HepG2 (cell line): Measurements from ENCODE around the gene NALCN. TPM values are rescaled to one million over a fixed set of nuclear protein-coding genes. Genes with fewer than 3 reads are reported as not detected.

Experiments
- DDIT3 ChIP-seq: sonication (generic); formaldehyde crosslinking; IDR thresholded peaks from 2 replicates; pipeline ENCODE4 v1.4.0; 2020; ENCODE audit warnings: mild to moderate bottlenecking, missing genetic modification reagents
- HIC2 ChIP-seq: sonication (generic); formaldehyde crosslinking; IDR thresholded peaks from 2 replicates; pipeline ENCODE4 v1.9.0; 2022; ENCODE audit warnings: low read depth, missing genetic modification reagents
- HNF1B ChIP-seq: sonication (generic); formaldehyde crosslinking; IDR thresholded peaks from 2 replicates; pipeline ENCODE4 v1.5.1; 2020; ENCODE audit warnings: mild to moderate bottlenecking, moderate library complexity, missing genetic modification reagents
- KLF9 ChIP-seq: IDR thresholded peaks from 2 replicates; pipeline ENCODE4 v1.6.1; 2016; ENCODE audit warnings: low read depth
- LBX2 ChIP-seq: sonication (generic); formaldehyde crosslinking; IDR thresholded peaks from 2 replicates; pipeline ENCODE4 v1.5.0; 2020; ENCODE audit warnings: missing genetic modification reagents, mild to moderate bottlenecking, borderline replicate concordance
- NFIB ChIP-seq: sonication (generic); formaldehyde crosslinking; IDR thresholded peaks from 2 replicates; pipeline ENCODE4 v1.9.0; 2021; ENCODE audit warnings: missing genetic modification reagents, mild to moderate bottlenecking, borderline replicate concordance
- PHF8 ChIP-seq: sonication (generic); formaldehyde crosslinking; IDR thresholded peaks from 2 replicates; pipeline ENCODE4 v1.5.0; 2020; ENCODE audit warnings: missing genetic modification reagents
- ZNF17 ChIP-seq: sonication (generic); formaldehyde crosslinking; IDR thresholded peaks from 2 replicates; pipeline ENCODE4 v1.5.0; 2020; ENCODE audit warnings: mild to moderate bottlenecking, missing genetic modification reagents
- ZNF747 ChIP-seq: sonication (generic); formaldehyde crosslinking; IDR thresholded peaks from 2 replicates; pipeline ENCODE4 v1.8.1; 2023; ENCODE audit warnings: missing genetic modification reagents, mild to moderate bottlenecking, borderline replicate concordance
- polyA plus RNA-seq, 8 experiments: library from polyadenylated mRNA; depleted of rRNA in 3 of 8; stranded (reverse) in 7 of 8; unstranded in 1 of 8; fragments of >200 nt; fragmentation: Illumina TruSeq in 4 of 8; extraction: Trizol in 4 of 8; gene quantifications; 2 replicates each; pipeline versions ENCODE4 v1.2.1 to v1.2.3, GENCODE V29; 2011 to 2016; ENCODE audit warnings: low read depth in 4 of 8, missing spikeins in 1 of 8, mixed read lengths in 1 of 8; ENCODE audit not compliant: insufficient read depth in 1 of 8
- total RNA-seq, 5 experiments: library from RNA; depleted of rRNA; stranded (reverse); fragments of >200 nt; fragmentation: Illumina TruSeq; extraction: Trizol; gene quantifications; 2 replicates each; pipeline ENCODE4 v1.2.3, GENCODE V29; 2016; ENCODE audit warnings: low read depth in 1 of 5

NALCN gene
- total and polyA plus RNA-seq, 2 of the 13 experiments (the other 11 are each of a cell fraction or from before 2014, with no cell fraction given): not detected

GRCh38 chr13:101308247-101309013 is 107.9 kb downstream of the NALCN start (continued):
- TF ChIP-seq HNF1B (CRISPR knock-in tag): no peak
- no peak for TF ChIP-seq HIC2
- TF ChIP-seq LBX2 (CRISPR knock-in tag): no peak
- no peak for TF ChIP-seq PHF8
- TF ChIP-seq NFIB: no peak
- TF ChIP-seq ZNF17 (CRISPR knock-in tag): no peak
- TF ChIP-seq ZNF747: no peak
- TF ChIP-seq KLF9 (CRISPR knock-in tag): no peak
- no peak for TF ChIP-seq DDIT3 (CRISPR knock-in tag)
- TF ChIP-seq, all 625 proteins: peak for 0
